Posterior cingulate gyrus (tissue), 11 donors: ENCODE results near the gene SWT1.
"Not testable (repeated sequence)": the region's sequence is repeated elsewhere in the genome, so short reads cannot be mapped to it uniquely, and the experiment has no call there.

Source experiments
- DNase-seq, 10 donors: peaks; one replicate each; pipeline versions ENCODE4 v3.0.0 to v3.0.0-alpha.2; 2020 to 2021; ENCODE audit warnings: mixed read lengths in 3 of 10
- intact Hi-C: fragments of 100-400 bp; cut with DNase I; formaldehyde crosslinking; loops from one replicate; pipeline ENCODE4 v1.15.1; 2023

The SWT1 gene

GRCh38 chr1:185316163-185317033 is 159.4 kb downstream of the SWT1 start:
- peak; percentile 94 to 99 (median 97) for DNase-seq
- intact Hi-C loops = loop anchor here (2.0 to 10.0 kb wide), 5 partner anchors 160 to 1061 kb away; partner anchors contain the start of genes EDEM3, ODR4, SWT1 and TPR

DNA sequence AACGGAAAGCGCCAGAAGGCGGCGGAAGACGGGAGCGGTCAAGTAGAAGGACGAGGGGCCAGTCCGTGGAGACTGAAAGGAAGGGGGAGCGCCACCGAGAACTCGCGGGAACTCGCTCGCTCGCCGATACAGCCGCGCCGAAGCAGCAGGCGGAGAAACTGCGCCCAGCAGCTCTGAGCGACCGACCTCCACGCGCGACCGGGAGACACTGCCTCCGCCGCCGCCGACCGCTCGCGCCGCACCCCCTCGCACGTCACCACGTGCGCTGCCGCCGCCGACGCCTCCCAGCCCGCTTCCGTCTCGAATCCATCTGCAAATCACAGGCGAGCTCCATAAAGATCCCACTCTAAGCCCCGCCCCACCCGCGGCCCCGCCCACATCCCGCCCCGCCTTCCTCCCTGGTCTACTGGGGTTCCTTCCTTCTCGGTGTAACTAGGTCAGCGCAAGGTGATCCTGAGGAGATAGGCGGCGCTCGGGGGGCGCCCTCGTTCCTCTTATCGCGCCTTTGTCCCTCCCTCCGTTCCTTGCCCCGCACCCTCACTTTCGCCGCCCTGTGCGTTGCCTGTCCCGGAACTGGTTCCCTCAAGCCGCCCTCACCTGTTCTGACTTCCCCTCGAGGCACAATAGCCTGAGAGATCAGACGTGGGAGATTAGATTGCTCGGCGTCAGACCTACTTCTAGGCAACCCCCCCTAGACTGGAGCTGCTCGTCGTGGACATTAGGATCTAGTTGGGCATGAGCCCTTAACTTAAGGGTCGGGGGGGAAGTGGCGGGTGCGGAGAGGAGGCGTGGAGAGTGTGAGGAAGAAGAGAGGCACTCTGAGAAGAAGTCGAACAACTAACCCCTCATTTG is 160.3 kb downstream of the SWT1 start, which contains the start of gene IVNS1ABP:
TSS of gene IVNS1ABP (minus strand) at position 210 of the 852 bp plus-strand sequence. CDS start 7,750 bp downstream, outside the sequence.
- intact Hi-C loops = loop anchor here (2.0 to 10.0 kb wide), 5 partner anchors 160 to 1060 kb away; partner anchors contain the start of genes EDEM3, ODR4, SWT1 and TPR
- peak; percentile 90 to 99 (median 93) for DNase-seq

DNA sequence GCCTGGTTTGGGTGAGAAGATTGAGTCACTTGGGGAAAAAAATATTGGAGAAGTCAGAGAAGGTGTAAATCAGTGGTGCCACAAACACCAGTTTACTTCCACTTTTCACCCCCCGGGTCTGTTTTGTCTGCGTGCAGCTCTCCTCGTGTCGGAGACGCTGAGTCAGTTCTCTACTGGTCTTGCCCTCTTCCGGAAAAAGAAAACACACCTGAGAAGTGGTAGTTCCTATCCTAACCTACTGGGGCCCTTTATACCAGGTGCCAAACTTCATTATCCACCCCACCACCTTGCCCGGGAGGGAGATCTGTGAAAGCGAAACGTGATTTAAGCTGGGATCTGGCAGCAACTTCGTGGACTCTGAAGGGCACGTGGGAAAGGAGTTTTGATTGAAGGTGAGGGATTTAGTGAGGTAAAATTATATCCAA is 160.9 kb downstream of the SWT1 start:
- intact Hi-C loops = loop anchor here (2.0 to 10.0 kb wide), 5 partner anchors 161 to 1059 kb away; partner anchors contain the start of genes EDEM3, ODR4, SWT1 and TPR
- peak in 4 of 10 donors; percentile 5 to 79 (median 22) for DNase-seq

- DNase-seq = no peak
- intact Hi-C loops = loop anchor here (5.0 to 10.0 kb wide), 4 partner anchors 239 to 1059 kb away; partner anchors contain the start of genes EDEM3, ODR4 and TPR
These were observed 161.6 kb downstream of the SWT1 start for GRCh38 chr1:185318431-185319138.

- intact Hi-C loops = loop anchor here (5.0 to 10.0 kb wide), 4 partner anchors 238 to 1058 kb away; partner anchors contain the start of genes EDEM3, ODR4 and TPR
- DNase-seq = no peak
These were observed 162.1 kb downstream of the SWT1 start for GRCh38 chr1:185319139-185319475.

- not testable (repeated sequence) for DNase-seq
These were observed 164.1 kb downstream of the SWT1 start for GRCh38 chr1:185321104-185321503.

DNA sequence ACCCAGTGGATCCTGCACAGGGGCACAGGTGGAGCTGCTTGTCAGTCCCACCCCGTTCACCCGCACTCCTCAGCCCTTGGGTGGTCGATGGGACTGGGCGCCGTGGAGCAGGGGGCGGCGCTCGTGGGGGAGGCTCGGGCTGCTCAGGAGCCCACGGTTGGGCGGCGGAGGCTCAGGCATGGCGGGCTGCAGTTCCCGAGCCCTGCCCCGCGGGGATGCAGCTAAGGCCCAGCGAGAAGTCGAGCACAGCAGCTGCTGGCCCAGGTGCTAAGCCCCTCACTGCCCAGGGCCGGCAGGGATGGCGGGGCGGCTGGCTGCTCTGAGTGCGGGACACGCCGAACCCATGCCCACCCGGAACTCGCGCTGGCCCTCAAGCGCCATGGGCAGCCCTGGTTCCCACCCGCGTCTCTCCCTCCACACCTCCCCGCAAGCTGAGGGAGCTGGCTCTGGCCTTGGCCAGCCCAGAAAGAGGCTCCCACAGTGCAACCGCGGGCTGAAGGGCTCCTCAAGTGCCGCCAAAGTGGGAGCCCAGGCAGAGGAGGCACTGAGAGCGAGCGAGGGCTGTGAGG is 164.8 kb downstream of the SWT1 start:
- peak in 1 of 10 donors; percentile 66 for DNase-seq
- intact Hi-C loops = not testable (repeated sequence)

More at GRCh38 chr1:185321104-185321503, 164.1 kb downstream of the SWT1 start:
- intact Hi-C loops = not testable (repeated sequence)

- intact Hi-C loops = no loop called here
- DNase-seq = no peak
These were observed 165.7 kb downstream of the SWT1 start for GRCh38 chr1:185322636-185323035.

DNA sequence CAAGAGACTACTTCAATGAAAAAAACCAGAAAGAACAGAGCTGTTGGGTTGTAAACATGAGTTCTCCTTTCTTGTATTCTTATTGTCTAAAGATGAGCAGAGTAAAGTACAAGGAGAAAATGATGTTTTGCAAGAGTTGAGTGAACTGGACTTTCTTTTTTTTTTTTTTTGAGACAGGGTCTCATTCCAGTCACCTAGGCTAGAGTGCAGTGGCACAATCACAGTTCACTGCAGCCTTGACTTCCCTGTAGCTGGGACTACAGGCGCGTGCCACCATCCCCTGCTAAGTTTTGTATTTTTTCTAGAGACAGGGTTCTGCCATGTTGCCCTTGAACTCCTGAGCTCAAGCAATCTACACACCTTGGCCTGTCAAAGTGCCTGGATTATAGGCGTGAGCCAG is 167.2 kb downstream of the SWT1 start:
- intact Hi-C loops = no loop called here
- no peak for DNase-seq

- DNase-seq = no peak
- intact Hi-C loops = no loop called here
These were observed 168.4 kb downstream of the SWT1 start for GRCh38 chr1:185325413-185325812.

DNA sequence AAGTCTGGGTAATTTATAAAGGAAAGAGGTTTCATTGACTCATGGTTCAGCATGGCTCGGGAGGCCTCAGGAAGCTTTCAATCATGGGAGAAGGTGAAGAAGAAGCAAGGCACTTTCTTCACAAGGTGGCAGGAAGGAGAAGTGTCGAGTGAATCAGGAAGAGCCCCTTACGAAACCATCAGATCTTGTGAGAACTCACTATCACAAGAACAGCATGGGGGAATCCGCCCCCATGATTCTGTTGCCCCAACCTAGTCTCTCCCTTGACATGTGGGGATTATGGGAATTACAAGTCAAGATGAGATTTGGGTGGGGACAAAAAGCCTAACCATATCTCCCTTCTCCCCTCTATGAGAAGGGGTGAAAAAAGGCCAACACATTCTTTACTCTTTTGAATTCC is 171.3 kb downstream of the SWT1 start:
- no peak for DNase-seq
- intact Hi-C loops = no loop called here

DNA sequence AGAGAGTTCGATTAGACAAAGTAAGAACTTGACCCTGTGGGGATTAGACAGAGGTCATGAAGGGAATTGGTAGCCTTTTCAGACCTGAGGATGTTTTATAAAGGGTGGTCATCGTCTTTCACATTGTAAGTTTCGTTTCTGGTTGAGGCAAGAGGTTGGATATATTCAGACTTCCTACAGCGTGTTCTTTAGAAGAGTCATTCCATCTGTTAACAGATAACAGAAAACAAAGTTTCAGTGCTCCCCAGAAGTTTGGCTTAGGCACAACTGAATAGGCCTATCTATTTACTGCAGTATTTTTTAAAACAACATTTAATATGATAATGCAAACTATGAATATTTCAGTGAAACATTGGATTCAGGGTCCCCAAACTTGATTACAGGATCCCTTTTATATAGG is 177.2 kb downstream of the SWT1 start:
- no peak for DNase-seq
- intact Hi-C loops = no loop called here

DNA sequence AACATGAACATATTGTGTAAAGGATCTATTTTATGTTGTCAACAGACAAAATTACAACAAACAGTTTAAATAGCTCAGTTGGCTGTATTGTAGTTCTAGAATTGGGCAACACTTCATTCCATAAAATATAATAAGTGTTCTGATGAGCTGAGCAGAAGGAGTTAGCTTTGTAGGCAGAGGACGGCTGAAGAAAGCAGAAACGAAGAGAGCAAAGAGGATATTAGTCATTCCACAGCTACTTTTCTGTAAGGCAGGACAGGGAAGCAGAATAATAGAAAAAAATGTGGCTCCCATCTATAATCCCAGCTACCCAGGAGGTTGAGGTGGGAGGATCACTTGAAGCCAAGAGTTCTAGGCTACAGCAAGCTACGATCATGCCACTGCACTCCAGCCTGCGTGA is 180.3 kb downstream of the SWT1 start:
- intact Hi-C loops = no loop called here

DNA sequence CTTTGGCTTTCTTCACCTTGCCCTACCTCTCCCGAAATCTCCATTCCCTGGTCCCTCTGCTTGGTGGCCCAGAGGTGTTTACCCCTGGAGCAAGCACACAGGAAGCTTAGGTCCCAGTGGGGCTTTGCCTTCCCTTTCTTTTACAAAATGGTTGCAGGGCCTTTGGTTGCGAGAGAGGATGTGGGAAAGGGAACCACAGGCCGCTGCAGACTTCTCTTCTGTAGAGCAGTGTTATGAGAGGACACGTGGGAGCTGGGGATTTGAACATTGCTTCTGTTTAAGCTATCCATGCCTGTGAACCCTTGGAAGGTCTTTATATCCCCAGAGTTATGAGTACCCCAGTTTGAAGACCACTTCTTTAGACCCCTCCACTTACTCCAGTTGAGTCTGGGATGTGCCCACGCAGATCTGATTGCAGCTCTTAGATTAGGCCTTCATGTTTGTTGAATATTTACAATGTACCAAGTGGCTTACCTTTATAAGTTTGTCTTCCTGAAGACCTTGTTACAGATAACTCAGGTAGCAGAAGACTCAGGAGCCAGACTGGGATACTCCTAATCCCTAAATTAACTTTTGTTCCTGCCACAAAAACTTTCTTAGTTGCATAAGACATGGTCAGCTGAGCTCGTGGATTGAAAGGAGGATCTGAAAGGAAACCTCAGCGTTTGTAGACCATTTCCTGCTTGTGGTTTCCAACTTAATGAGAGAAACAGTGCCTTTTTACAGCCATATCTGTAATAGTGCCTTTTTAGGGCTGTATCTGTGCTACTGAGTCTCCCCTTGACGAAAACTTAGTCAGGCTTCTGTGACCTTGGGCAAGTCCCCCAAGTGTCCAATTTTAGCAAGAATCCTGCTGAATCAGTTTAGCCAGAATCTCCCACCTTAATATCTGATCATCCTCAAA is 182.0 kb downstream of the SWT1 start:
- peak in 1 of 10 donors; percentile 18 for DNase-seq
- intact Hi-C loops = no loop called here

More for the DNA sequence above, 180.3 kb downstream of the SWT1 start:
- DNase-seq = no peak

GRCh38 chr1:185341196-185341781 is 184.3 kb downstream of the SWT1 start:
- no peak for DNase-seq
- intact Hi-C loops = no loop called here
